HUDEP-2 (cell line): ENCODE results near the gene PRLR.
"Not testable (repeated sequence)": the region's sequence is repeated elsewhere in the genome, so short reads cannot be mapped to it uniquely, and the experiment has no call there.

ENCODE experiments used
- DNase-seq, 76 experiments: peaks; one replicate each; lab custom pipeline; 2025; ENCODE audit not compliant: unreplicated experiment in 76 of 76; lab: John Stamatoyannopoulos, UW

Gene PRLR

DNA sequence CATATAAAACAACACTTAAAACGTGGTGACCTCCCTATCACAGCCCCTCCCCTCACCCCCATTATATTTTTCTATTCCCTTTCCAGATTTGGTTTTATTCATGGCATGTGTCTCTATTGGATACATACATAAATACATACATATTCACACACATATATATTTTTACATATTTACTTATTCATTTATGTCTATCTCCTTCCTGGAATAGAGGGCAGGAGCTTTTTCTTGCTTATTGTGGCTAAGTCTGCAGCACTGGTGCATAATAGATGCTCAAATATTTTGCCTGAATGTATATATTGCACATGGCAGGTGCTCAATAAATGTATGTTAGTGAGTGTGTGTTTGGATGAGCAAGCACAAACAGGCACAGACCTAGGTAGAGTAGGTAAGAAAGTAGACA, 185.0 kb downstream of the PRLR start:
- DNase-seq: no peak

- no peak for DNase-seq
Measured at GRCh38 chr5:35044649-35045048, 185.6 kb downstream of the PRLR start.

GRCh38 chr5:35042781-35043180, 187.5 kb downstream of the PRLR start:
- DNase-seq: no peak

- DNase-seq: no peak
Measured at GRCh38 chr5:35041261-35041660, 189.0 kb downstream of the PRLR start.

- no peak for DNase-seq
Measured at GRCh38 chr5:35038891-35039290, 191.4 kb downstream of the PRLR start.

- DNase-seq: no peak
Measured at GRCh38 chr5:35036536-35036935, 193.8 kb downstream of the PRLR start.

DNA sequence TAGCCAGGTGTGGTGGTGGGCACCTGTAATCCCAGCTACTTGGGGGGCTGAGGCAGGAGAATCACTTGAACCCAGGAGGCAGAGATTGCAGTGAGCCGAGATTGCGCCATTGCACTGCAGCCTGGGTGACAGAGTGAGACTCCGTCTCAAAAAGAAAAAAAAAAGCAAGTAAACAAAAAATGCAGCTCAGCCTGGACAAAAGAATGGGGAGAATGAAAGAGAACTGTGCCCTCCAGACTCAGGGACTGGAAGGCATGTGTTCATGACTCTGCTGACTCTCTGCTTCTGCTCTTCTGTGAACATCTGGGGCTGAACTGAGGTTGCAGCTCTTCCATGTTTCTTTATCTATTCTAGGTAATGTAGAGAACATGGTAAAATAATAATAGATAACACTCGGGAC, 194.4 kb downstream of the PRLR start:
- DNase-seq: not testable (repeated sequence)

- no peak for DNase-seq
Measured at GRCh38 chr5:35035271-35035670, 195.0 kb downstream of the PRLR start.

DNA sequence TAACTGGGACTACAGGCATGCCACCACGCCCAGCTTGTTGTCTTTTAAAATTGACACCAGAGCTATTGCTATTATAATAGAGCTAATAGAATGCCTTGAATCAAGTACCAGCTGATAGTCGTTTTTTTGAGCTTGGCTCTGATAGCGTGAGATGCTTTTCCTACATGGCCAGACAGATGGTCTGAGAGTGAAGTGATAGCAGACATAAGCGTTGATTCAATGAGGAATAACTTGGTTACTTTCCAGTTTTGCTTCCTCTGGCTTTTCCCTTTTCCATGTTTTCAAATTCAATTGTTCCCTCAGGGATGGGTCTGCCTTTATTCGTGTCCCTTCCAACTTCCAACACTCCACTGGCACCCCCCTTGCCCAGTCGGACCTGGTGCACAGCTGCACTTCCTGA, 197.9 kb downstream of the PRLR start:
- no peak for DNase-seq

GRCh38 chr5:35031276-35031675, 199.0 kb downstream of the PRLR start:
- no peak for DNase-seq

- DNase-seq: no peak
Measured at GRCh38 chr5:35030426-35031100, 199.7 kb downstream of the PRLR start.

- DNase-seq: no peak
Measured at GRCh38 chr5:35029333-35029732, 201.0 kb downstream of the PRLR start.

GRCh38 chr5:35026941-35027340, 203.3 kb downstream of the PRLR start:
- DNase-seq: no peak

- DNase-seq: no peak
Measured at GRCh38 chr5:35026280-35026840, 203.9 kb downstream of the PRLR start.

GRCh38 chr5:35024911-35025510, 205.3 kb downstream of the PRLR start:
- DNase-seq: no peak

DNA sequence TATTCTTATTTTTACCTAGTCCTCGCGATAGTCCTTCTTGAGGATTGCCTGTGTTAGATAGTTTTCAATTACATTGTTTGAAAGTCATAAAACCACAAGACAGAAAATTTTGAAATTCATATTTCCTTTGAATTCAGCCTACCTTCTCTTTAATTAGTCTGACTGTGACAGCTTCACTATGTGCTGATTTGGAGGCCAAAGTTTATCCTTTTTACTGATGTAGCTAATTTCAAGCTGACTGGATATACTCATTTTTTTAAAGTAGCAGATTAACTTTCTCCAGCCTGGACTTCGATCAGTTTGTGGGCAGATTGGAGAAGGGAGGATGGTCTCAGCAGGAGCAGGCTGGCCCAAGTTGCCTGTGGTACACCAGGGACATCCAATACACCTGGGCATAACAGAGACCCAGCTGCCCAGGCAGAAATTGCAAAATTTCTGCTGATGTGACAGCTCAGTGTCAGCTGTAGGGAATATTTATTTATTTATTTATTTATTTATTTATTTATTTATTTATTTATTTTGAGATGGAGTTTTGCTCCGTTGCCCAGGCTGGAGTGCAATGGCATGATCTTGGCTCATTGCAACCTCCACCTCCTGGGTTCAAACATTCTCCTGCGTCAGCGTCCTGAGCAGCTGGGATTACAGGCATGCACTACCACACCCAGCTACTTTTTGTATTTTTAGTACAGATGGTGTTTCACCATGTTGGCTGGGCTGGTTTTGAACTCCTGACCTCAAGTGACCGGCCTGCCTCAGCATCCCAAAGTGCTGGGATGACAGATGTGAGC, 206.7 kb downstream of the PRLR start:
- DNase-seq: no peak

DNA sequence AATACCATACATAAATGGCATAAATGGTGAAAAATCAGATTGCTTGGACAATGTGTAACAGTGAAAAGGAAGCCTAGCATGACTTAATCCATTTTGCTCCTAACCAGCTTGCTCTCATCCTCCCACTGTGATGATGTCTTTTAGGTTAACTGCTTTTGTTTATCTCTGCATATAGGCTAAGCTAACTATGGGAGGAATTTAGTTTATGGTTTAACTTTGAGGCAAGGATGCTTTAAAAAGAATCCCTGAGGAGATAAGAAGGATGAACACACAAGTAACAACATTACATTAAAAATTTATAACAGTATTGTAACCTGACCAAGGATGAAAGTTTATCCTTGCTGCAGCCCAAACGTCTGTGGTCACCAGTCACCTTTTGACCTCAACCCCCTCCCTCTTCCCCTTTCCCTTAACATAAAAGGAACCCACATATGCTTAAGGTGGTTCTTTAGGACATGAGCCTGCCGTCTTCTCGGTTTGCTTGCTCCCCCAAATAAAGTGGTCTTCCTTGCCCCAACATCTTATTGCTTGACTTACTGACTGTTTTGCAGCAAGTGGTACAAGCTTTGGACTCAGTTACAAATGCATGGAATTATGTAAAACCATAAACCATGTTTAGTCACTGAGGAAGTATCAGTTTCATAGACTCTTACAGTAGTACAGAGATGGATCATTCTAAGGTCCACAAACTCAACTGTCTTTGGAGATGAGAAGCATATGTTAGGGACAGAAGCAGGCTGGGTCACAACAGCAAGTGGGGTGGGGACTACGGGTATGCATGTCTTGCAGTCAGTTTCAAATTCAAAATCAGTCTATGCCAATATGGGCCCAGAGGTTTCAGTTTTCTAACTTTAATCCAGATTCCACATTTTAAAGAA, 213.9 kb downstream of the PRLR start:
- DNase-seq: no peak

DNA sequence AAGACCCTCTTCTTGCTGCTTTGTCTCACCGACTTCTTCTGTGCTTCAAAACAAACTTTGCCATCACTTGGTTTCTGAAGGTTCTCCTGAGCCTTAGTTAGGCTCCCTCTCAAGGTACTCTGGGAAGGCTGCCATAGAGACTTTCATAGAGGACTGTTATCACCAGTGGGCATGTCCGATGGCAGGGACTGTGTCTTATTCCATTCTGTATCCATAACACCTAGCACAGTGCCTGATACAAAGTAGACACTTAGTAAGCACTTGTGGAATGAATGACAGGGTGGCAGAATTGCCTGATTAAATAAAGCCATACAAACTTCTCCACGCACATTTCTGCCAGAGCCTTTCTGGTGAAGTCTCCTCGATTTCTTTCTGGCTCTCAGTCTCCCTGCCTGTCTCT, 215.2 kb downstream of the PRLR start:
- DNase-seq: no peak

DNA sequence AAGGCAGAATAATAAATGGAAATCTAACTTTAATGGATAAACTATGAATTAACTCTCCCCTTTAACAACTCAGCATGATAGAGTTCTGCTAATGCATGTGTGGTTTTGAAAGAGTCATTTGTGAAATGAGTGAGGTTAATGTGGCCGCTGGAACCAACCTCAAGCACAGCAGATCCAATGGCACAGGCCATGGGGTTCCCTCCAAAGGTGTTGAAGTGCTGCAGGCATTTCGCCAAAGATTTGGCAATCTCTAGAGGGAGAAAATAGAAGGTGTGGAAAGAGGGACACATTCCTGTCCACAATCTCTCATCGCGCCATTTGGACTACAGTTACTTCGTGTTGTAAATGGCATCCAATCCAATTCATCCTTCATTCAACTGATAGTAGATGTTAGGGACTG, 217.5 kb downstream of the PRLR start:
- no peak for DNase-seq

DNA sequence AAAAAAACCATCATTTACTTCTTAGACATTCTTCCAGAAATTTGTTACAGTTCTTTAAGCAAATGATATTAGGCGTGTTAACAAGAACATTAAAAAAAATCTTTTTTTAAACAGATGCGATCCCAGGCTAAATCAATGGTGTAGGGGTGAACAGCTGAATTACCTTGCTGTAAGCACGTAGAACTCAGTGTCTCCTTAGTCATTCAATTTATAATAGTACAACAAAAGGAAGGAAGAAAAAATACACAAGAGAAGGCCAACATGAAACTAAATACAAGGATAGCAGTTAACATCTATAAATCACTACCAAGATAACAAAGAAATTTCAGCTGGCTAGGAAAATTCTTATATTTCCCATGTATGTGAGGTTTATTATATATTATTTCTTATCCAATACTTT, 217.9 kb downstream of the PRLR start:
- DNase-seq: no peak

DNA sequence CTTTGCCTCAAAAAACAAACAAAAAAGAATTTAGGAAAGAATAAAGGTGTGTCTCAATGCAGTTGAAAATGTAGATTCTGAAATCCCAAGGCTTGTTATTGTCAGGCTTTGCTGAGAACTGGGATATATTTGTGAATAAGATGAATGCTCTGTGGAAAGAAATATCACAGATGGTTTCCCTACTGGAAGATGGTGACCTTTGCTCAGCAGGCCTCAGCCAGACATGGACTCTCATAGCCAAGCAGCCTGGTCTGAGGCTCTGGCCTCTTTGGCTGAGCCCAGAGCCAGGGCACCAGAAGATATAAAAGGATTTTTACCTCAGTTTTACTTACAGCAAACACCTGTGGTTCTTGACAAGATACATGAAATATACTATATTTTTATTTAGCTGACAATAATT, 219.6 kb downstream of the PRLR start:
- DNase-seq: no peak
